Endothelial cell of umbilical vein (primary cell): ENCODE results near the gene IFNA10. TPM values are rescaled to one million over a fixed set of nuclear protein-coding genes. Genes with fewer than 3 reads are reported as not detected.
"Not testable (repeated sequence)": the region's sequence is repeated elsewhere in the genome, so short reads cannot be mapped to it uniquely, and the experiment has no call there.

Experiments used
- BruUV-seq: library from RNA; stranded (reverse); fragments of 400-500 nt; replicated peaks from 2 replicates; lab custom pipeline; 2021; lab: Mats Ljungman, UMichigan
- CTCF ChIA-PET: fragments of 300-600, 350-600 bp; sonication (Branson Sonifier 250); formaldehyde crosslinking; loops from one replicate; lab custom pipeline; 2021; ENCODE audit warnings: antibody characterized with exemption, inconsistent platforms; lab: Charles Lee
- POLR2A ChIA-PET: fragments of 300-600, 350-600 bp; sonication (Branson Sonifier 250); formaldehyde crosslinking; loops from one replicate; lab custom pipeline; 2021; ENCODE audit warnings: antibody characterized with exemption, inconsistent platforms; lab: Charles Lee
- DNase-seq: peaks from one replicate; pipeline ENCODE4 v3.0.0-alpha.2; 2011; ENCODE audit warnings: low read depth, low spot score
- FAIRE-seq: peaks from 2 replicates; lab custom pipeline; 2011; peaks lifted over from hg19 to GRCh38; lab: Jason Lieb, UNC
- H2AFZ ChIP-seq: 2 replicates; pipeline ENCODE4 v1.6.0; 2012; ENCODE audit warnings: low read depth, low read length, control low read depth, inconsistent platforms
- H3K27ac ChIP-seq: 2 replicates; pipeline ENCODE4 v1.5.1; 2011; ENCODE audit warnings: low read depth, mild to moderate bottlenecking, control low read depth, low read length, moderate library complexity; ENCODE audit not compliant: insufficient read depth
- H3K27me3 ChIP-seq, 2 experiments: 2 replicates each; pipeline versions ENCODE4 v1.6.0 to v1.6.1; 2011; ENCODE audit warnings: low read length in 2 of 2, mixed read lengths in 1 of 2; ENCODE audit not compliant: control insufficient read depth in 2 of 2, insufficient read depth in 2 of 2
- H3K36me3 ChIP-seq, 2 experiments: 2 replicates in 1 of 2; 3 replicates in 1 of 2; pipeline ENCODE4 v1.5.1; 2011; ENCODE audit warnings: low read length in 2 of 2, mild to moderate bottlenecking in 1 of 2, moderate library complexity in 1 of 2; ENCODE audit not compliant: control insufficient read depth in 2 of 2, insufficient read depth in 2 of 2; ENCODE audit errors: extremely low read depth in 1 of 2
- H3K4me1 ChIP-seq: 3 replicates; pipeline ENCODE4 v1.5.1; 2011; ENCODE audit warnings: mild to moderate bottlenecking, low read length; ENCODE audit not compliant: control insufficient read depth, insufficient read depth; ENCODE audit errors: extremely low read depth
- H3K4me2 ChIP-seq: 2 replicates; pipeline ENCODE4 v1.6.1; 2011; ENCODE audit warnings: low read length, control low read depth, mixed read lengths; ENCODE audit not compliant: insufficient read depth
- H3K4me3 ChIP-seq, 3 experiments: fragments of 200-600 bp in 1 of 3; sonication (generic), shearing (Covaris generic) in 1 of 3; replicated peaks in 1 of 3; 2 replicates each; pipeline ENCODE4 v1.5.1; 2011 to 2016; ENCODE audit warnings: control low read depth in 3 of 3, low read length in 3 of 3, mild to moderate bottlenecking in 2 of 3, inconsistent platforms in 1 of 3, low read depth in 1 of 3, moderate library complexity in 1 of 3; ENCODE audit not compliant: insufficient read depth in 1 of 3
- H3K79me2 ChIP-seq: 2 replicates; pipeline ENCODE4 v1.6.0; 2012; ENCODE audit warnings: low read length, inconsistent platforms; ENCODE audit not compliant: control insufficient read depth, insufficient read depth
- H3K9ac ChIP-seq: replicated peaks from 2 replicates; pipeline ENCODE3; 2011; ENCODE audit warnings: low read length, control low read depth; ENCODE audit not compliant: insufficient read depth; ENCODE audit errors: extremely low read depth
- H3K9me1 ChIP-seq: replicated peaks from 3 replicates; pipeline ENCODE4 v1.6.0; 2011; ENCODE audit warnings: mild to moderate bottlenecking, low read length; ENCODE audit not compliant: control insufficient read depth, insufficient read depth; ENCODE audit errors: extremely low read depth
- H3K9me3 ChIP-seq: replicated peaks from 2 replicates; pipeline ENCODE4 v1.5.1; 2012; ENCODE audit warnings: low read length, inconsistent platforms; ENCODE audit not compliant: control insufficient read depth, insufficient read depth
- H4K20me1 ChIP-seq: replicated peaks from 2 replicates; pipeline ENCODE3; 2011; ENCODE audit warnings: mild to moderate bottlenecking, low read length; ENCODE audit not compliant: control insufficient read depth, insufficient read depth; ENCODE audit errors: extremely low read depth
- EZH2 ChIP-seq: IDR thresholded peaks from 2 replicates; pipeline ENCODE4 v1.6.1; 2012; ENCODE audit warnings: borderline replicate concordance, low read depth, mild to moderate bottlenecking, moderate library complexity, low read length, inconsistent platforms; ENCODE audit not compliant: severe bottlenecking
- JUN ChIP-seq: IDR thresholded peaks from 2 replicates; pipeline ENCODE4 v1.6.1; 2011; ENCODE audit warnings: borderline replicate concordance, low read depth; ENCODE audit not compliant: insufficient read length, insufficient read depth
- dilution Hi-C: fragments of 300-500 bp; cut with MboI; formaldehyde crosslinking; loops from one replicate; pipeline ENCODE4 v1.15.0; 2019; ENCODE audit warnings: low sequenced_read_pairs; ENCODE audit not compliant: extremely low pct_ligation_motif_present
- intact Hi-C: fragments of 100-400 bp; cut with micrococcal nuclease; formaldehyde crosslinking; loops from one replicate; pipeline ENCODE4 v1.10.0; 2022
- polyA plus RNA-seq, 4 experiments: library from polyadenylated mRNA; depleted of rRNA in 3 of 4; stranded (reverse) in 3 of 4; unstranded in 1 of 4; fragments of >200 nt; gene quantifications; 2 replicates each; pipeline versions ENCODE4 v1.2.1 to v1.2.3, GENCODE V29; 2011 to 2012; ENCODE audit warnings: missing spikeins in 1 of 4
- total RNA-seq: library from RNA; stranded (reverse); gene quantifications from 2 replicates; pipeline ENCODE4 v1.2.3, GENCODE V29; 2021
- TF ChIP-seq, protein P1 (sequence below), 2 donors: IDR thresholded peaks; 1 replicate in 1 of 2; 2 replicates in 1 of 2; pipeline ENCODE4 v1.5.1; 2011; ENCODE audit warnings: low read length in 2 of 2, mild to moderate bottlenecking in 2 of 2, moderate library complexity in 2 of 2, control low read depth in 1 of 2, inconsistent platforms in 1 of 2, low read depth in 1 of 2; ENCODE audit not compliant: insufficient read depth in 1 of 2; ENCODE audit errors: extremely low read depth in 1 of 2

The IFNA10 gene
- total and polyA plus RNA-seq, 2 donors (not counting 3 experiments of a cell fraction or from before 2014, with no cell fraction given), result not detected

DNA sequence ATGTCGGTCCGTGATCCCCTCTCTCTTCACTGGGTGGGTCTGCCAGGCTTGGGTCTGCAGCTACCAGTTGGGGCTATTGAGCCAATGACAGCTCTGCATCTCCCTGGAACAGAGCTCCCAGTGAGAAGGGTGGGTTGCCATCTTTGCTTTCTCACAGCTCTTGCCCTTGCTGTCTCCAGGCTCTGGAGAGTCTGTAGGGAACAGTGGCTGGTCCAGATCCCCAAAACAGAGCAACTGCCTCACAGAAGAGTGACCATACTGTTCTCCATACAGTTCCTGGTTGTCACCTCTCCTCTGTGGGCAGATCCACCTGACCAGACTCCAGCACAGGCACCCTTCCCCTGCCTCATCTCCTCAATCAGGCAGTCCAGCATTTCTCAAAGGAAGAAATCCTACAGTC, 26.3 kb upstream of the IFNA10 start:
- BruUV-seq, result no TSS peak

DNA sequence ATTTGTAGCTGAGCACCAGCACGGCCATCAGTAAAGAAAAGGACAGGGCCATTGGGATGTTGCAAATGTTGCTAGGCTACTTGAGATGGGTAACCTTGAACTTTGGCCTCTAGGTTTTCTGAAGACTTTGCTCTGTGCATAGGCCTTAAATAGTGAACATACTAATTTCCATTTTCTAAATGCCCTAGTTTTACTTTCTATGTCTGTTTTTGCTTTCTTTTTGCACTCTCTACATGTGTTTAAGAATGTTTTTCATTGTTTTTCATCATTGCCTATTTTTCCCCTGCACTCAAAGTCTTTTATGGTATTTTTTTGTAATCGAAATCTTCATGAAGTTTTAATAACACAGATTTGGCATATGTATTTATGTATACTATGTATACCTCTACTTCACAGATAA, 21.2 kb upstream of the IFNA10 start, which contains the start of gene IFNA17:
IFNA17 (minus strand) TSS at position 101 of the 400 bp plus-strand sequence; CDS start at position 52, 49 bp downstream.
- no TSS peak for BruUV-seq

More for the DNA sequence above, 26.3 kb upstream of the IFNA10 start:
- no peak overlapping the region for H3K4me3 ChIP-seq
- H3K9ac ChIP-seq, result no peak overlapping the region
- H3K4me2 ChIP-seq, result no peak overlapping the region
- no peak overlapping the region for H3K27ac ChIP-seq
- ChIA-PET CTCF (no interaction called here), POLR2A (no interaction called here)
- TF ChIP-seq, protein P1, sequence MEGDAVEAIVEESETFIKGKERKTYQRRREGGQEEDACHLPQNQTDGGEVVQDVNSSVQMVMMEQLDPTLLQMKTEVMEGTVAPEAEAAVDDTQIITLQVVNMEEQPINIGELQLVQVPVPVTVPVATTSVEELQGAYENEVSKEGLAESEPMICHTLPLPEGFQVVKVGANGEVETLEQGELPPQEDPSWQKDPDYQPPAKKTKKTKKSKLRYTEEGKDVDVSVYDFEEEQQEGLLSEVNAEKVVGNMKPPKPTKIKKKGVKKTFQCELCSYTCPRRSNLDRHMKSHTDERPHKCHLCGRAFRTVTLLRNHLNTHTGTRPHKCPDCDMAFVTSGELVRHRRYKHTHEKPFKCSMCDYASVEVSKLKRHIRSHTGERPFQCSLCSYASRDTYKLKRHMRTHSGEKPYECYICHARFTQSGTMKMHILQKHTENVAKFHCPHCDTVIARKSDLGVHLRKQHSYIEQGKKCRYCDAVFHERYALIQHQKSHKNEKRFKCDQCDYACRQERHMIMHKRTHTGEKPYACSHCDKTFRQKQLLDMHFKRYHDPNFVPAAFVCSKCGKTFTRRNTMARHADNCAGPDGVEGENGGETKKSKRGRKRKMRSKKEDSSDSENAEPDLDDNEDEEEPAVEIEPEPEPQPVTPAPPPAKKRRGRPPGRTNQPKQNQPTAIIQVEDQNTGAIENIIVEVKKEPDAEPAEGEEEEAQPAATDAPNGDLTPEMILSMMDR (IDR thresholded peaks at IDR 0.05; ENCODE audit: extremely low read depth in 1 of 2, insufficient read depth in 1 of 2, low read depth in 1 of 2, low read length in 2 of 2), result no peak
- no peak overlapping the region for H2AFZ ChIP-seq
- intact Hi-C loops (no loop called here), dilution Hi-C loops (no loop called here)
- H3K9me3 ChIP-seq, result no peaks in the 10 kb centered on the region
- H3K27me3 ChIP-seq, result peaks cover 2 to 3% of the 10 kb centered on the region in 2 experiments
- no peaks in the 10 kb centered on the region for H4K20me1 ChIP-seq
- H3K79me2 ChIP-seq, result no peaks in the 10 kb centered on the region
- DNase-seq (no peak), FAIRE-seq (no peak)
- H3K36me3 ChIP-seq, result no peaks in the 10 kb centered on the region
- no peaks in the 10 kb centered on the region for H3K9me1 ChIP-seq
- no peaks in the 10 kb centered on the region for H3K4me1 ChIP-seq

DNA sequence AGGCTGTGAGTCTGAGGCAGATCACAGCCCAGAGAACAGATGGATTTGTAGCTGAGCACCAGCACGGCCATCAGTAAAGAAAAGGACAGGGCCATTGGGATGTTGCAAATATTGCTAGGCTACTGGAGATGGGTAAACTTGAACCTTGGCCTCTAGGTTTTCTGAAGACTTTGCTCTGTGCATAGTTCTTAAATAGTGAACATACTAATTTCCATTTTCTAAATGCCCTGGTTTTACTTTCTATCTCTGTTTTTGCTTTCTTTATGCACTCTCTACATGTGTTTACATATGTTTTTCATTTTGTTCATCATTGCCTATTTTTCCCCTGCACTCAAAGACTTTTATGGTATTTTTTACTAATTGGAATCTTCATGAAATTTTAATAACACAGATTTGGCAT, 10.3 kb upstream of the IFNA10 start, which contains the start of gene IFNA16:
IFNA16 (minus strand) TSS at position 101 of the 400 bp plus-strand sequence; CDS start at position 95, 6 bp downstream.
- H3K79me2 ChIP-seq, intact Hi-C loops, H2AFZ ChIP-seq, H3K4me2 ChIP-seq, DNase-seq, H3K4me1 ChIP-seq, H3K9me1 ChIP-seq, H3K9ac ChIP-seq, FAIRE-seq, H3K4me3 ChIP-seq, POLR2A ChIA-PET, H3K36me3 ChIP-seq, H4K20me1 ChIP-seq, H3K9me3 ChIP-seq, BruUV-seq, CTCF ChIA-PET, H3K27ac ChIP-seq, dilution Hi-C loops: not testable (repeated sequence)
- peaks cover 0 to 21% of the 10 kb centered on the region in 2 experiments for H3K27me3 ChIP-seq

More for the DNA sequence above, 21.2 kb upstream of the IFNA10 start, which contains the start of gene IFNA17:
- no peaks in the 10 kb centered on the region for H3K9me1 ChIP-seq
- CTCF ChIA-PET, result no interaction called here
- POLR2A ChIA-PET, result no interaction called here
- H2AFZ ChIP-seq, result no peak within 1 kb of the TSS
- H3K36me3 ChIP-seq, result no peaks in the 10 kb centered on the region
- H3K4me3 ChIP-seq, result no peak within 1 kb of the TSS
- H4K20me1 ChIP-seq, result no peaks in the 10 kb centered on the region
- H3K9ac ChIP-seq, result no peak within 1 kb of the TSS
- TF ChIP-seq JUN (no peak), EZH2 (no peak)
- H3K4me2 ChIP-seq, result no peak within 1 kb of the TSS
- H3K27me3 ChIP-seq, result peaks cover 0 to 3% of the 10 kb centered on the region in 2 experiments
- H3K4me1 ChIP-seq, result no peaks in the 10 kb centered on the region
- no peak for DNase-seq
- FAIRE-seq, result no peak
- intact Hi-C loops, result no loop called here
- no peaks in the 10 kb centered on the region for H3K9me3 ChIP-seq
- no peak within 1 kb of the TSS for H3K27ac ChIP-seq
- H3K79me2 ChIP-seq, result no peaks in the 10 kb centered on the region
- dilution Hi-C loops, result no loop called here
